HG03060 (cell line): ENCODE measurements around the gene TMEM121.

Experiments used
- ATAC-seq: cut with Tn5 transposase; IDR thresholded peaks from one replicate; pipeline ENCODE4 v1.9.1; 2021; ENCODE audit warnings: low read depth, moderate number of reproducible peaks; ENCODE audit not compliant: unreplicated experiment

The TMEM121 gene

GRCh38 chr14:105525861-105526775 lies at the start of gene TMEM121:
TMEM121 (plus strand) TSS chr14:105526583; CDS start chr14:105528835, 2,252 bp downstream.
- no peak for ATAC-seq

- ATAC-seq = no peak
These were observed 49.3 kb upstream of the TMEM121 start for GRCh38 chr14:105476831-105477659.

GRCh38 chr14:105477660-105478397 lies 48.6 kb upstream of the TMEM121 start:
- ATAC-seq = no peak

- no peak for ATAC-seq
These were observed 47.8 kb upstream of the TMEM121 start for GRCh38 chr14:105478398-105479251.

GRCh38 chr14:105479431-105480158 lies 46.8 kb upstream of the TMEM121 start:
- ATAC-seq = no peak

GRCh38 chr14:105480199-105480746 lies 46.1 kb upstream of the TMEM121 start:
- ATAC-seq = no peak

GRCh38 chr14:105480807-105481801 lies 45.3 kb upstream of the TMEM121 start:
- ATAC-seq = peak; percentile 44

GRCh38 chr14:105481886-105482457 lies 44.4 kb upstream of the TMEM121 start:
- peak; percentile 67 for ATAC-seq

GRCh38 chr14:105482486-105483110 lies 43.8 kb upstream of the TMEM121 start:
- no peak for ATAC-seq

- no peak for ATAC-seq
These were observed 42.9 kb upstream of the TMEM121 start for GRCh38 chr14:105483300-105484068.

- ATAC-seq = no peak
These were observed 42.0 kb upstream of the TMEM121 start for GRCh38 chr14:105484069-105484996.

- no peak for ATAC-seq
These were observed 41.4 kb upstream of the TMEM121 start for GRCh38 chr14:105484997-105485393.

GRCh38 chr14:105485739-105486162 lies 40.6 kb upstream of the TMEM121 start:
- no peak for ATAC-seq

- no peak for ATAC-seq
These were observed 40.0 kb upstream of the TMEM121 start, which contains the start of gene CRIP1 for GRCh38 chr14:105486163-105486973. CRIP1 (plus strand) TSS chr14:105486886; CDS start chr14:105487260, 374 bp downstream.
